Activated naive CD8-positive, alpha-beta T cell treated with anti-CD3 and anti-CD28 coated beads, Interleukin-2, amount 50 U/mL, for 16 hours (primary cell): ENCODE measurements around the gene TMEM201.

Experiments
- DNase-seq: peaks from one replicate; pipeline ENCODE4 v3.0.0-alpha.2; 2020; ENCODE audit warnings: low read depth, low spot score

Gene TMEM201

DNA sequence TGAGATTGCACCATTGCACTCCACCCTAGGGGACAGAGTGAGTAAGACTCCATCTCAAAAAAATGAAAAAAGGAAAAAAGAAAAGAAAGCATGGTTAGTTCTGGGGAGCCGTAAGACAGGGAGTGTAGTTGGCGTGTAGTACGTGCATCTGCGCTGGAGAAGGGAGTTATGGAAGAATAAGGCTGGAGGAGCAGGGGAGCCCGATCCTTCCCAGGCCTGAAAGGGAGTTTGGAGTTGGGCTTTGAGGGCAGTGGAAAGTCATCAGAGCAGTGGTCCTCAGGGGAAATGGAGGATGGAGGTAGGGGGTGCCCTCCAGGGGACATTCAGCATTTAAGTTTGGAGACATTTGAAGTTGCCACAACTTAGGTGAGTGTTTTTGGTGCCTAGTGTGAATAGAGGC is 11.3 kb upstream of the TMEM201 start:
- DNase-seq: no peak

DNA sequence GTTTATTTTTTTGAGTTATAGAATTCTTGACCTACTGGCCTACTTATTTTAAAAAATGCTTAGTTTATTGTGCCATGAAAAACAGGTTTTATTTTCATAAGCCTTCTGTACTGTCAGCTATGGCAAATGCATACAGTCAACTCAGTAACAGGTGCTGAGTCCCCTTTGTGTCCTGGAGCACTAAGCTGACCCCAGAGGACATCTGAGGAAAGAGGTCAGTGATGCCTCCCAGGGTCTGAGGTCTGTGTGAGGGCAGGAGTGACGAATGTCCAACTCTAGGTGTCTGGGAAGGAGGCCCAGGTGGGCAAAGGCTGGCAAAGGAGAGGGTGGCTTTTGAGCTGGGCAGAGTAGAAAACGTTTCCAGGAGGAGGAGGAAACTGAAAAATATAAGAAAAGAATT is 7.8 kb upstream of the TMEM201 start:
- DNase-seq: no peak

DNA sequence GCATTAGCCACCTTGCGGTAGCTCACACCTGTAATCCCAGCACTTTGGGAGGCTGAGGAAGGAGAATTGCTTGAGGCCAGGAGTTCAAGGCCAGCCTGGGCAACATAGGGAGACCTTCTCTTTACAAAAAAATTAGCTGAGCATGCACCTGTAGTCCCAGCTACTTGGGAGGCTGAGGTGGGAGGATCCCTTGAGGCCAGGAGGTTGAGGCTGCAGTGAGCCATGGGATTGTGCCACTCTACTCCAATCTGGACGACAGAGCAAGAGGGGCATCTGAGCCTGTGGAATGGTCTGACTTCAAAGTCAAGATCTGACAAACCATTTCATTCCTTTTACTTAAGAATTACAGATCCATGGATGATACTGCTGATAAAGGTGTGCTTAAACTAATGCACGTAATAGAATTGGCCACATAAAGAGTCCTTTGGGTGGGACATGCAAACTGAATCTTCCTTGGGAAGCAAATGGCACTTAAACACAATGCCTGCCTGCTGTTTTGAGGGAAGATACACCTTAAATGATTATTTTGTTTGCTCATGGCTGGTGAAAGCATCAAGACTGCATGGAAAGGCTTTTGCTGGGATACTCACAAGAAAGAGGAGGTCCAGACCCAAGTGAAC is 2.5 kb upstream of the TMEM201 start:
- no peak for DNase-seq

DNA sequence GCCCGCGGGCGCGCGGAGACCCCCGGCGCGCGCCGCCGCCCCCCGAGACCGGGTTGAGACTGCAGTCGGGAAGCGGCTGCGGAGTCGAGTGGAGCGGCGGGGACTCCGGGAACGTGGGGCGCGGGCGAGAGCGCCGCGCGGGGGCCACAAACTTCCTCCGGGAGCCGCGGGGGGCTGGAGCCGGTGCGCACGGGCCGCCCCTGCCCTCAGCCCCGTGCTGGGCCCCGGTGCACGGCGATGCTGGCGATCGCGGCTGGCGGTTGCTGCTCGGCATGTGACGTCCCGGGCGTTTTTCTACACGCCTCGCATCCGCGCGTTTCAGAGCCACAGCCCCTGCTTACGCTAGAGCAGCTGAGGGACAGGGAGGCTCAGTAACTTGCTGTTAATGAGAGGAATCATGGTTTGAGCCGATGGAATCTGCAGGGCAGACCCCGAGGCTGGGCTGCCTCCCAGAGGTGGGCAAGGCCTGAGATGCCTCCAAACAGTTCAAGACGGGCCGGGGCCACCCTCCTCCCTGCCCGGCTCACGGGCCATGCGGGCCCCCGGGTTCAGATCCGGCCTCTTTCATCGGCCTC is 520 bp downstream of the TMEM201 start:
- no peak for DNase-seq

DNA sequence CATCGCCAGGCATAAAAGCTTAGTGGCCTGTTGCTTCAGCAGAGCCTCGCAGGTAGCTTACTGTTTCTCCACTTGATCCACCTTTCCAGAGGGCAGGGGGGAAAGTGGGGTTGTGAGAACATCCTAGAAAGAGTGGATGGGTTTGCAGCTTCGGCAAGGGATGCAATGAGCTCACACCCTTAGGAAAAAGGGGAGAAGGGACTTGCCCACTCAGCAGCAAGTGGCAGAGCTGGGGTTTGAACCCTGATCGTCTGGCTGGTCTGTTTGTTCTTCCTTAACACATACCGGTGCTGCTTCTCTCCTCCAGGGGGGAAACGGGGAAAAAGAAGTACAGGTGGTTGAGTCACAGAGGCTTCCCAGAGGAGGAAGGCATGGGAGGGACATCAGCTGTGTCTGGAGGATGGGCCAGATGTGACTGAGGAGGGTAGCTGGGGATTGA is 1.0 kb downstream of the TMEM201 start:
- no peak for DNase-seq

DNA sequence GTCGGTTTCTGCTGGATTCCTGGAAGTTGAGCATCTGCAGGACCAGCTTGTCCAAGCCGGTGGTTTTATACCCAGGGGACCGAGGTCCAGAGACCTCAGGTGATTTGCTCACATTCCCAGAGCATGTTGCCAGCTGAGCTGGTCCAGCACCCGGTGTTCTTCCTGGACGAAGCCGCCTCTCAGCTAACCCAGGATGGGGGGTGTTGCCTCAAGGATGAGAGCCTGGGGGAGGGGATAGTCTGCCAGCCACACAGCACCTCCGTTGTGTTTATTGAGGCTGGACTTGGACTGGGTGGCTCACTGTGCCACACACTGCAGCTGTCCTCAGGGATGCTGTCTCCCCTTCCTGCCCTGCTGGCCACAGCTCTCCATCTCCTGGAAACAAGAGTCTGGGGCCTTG is 1.5 kb downstream of the TMEM201 start:
- DNase-seq: no peak

DNA sequence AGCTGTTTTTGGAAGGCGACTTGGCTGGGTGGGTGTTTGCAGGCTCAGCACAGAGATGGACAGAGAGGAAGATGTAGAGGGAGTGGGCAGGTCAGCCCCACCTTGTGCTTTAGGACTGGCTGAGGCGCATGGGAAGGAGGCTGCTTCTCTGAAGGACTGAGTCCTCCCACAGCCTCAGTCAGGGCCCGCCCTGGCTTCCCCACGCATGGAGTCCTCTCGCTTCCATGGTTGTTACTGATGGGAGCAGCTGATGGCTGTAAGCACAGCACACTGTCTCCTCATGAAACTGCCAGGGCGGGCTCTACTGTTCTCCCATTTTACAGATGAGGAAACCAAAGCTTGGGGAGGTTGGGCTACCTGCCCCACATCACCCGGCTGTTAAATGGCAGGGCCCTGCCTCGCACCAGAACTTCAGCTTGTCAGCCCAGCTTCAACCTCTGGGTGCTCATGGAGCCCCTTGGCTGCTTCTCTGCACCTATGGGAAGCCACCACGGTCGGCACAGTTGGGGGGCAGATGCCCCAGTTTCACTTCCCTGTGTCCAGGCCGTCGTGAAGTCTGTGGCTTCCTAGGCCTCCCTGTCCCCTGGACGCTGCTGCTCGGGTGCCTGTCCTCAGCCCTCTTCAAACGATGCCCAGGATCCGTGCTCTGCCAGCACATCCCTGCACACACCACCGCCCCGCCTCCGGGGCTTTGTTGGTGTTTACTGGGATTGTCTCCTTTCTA is 2.4 kb downstream of the TMEM201 start:
- no peak for DNase-seq

DNA sequence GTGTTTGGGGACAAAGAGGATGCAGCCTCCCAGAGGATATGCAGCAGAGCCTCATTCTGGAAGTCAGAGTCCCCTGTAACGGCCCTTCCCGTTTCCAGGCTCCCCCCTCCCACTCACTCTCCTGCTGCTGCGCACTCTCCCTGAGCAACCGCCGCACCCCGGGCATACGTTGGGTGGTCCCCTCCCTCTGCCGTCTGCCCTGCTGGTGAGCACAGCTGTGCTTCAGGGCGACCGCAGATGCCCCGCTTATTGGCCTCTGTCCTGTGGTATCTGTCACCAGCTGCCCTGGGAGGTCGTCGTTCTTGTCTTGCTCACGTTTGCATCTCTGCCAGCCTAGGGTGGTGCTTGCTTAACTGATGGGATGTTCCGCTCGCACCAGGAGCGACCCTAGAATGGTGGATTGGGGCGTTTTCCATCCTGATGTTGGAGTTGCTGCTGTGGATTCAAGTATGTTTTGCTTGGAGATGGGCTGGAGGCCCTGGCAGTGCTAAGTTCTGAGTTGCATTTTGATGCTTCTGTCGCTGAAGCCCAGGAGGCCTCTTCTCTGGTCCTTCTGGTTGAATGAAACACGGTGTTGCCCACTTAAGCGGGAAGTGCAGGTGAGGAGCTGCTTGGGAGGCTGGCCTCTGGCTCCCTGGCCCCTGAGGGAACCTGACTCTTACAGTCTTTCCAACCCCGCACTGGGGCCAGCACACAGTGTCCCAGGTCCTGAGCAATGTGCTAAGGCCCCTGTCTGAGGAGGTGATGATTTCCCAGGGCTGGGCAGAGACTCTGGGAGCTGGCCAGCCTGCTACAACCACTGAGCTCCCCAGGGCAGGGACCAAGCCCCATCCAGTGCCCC is 3.2 kb downstream of the TMEM201 start:
- no peak for DNase-seq

DNA sequence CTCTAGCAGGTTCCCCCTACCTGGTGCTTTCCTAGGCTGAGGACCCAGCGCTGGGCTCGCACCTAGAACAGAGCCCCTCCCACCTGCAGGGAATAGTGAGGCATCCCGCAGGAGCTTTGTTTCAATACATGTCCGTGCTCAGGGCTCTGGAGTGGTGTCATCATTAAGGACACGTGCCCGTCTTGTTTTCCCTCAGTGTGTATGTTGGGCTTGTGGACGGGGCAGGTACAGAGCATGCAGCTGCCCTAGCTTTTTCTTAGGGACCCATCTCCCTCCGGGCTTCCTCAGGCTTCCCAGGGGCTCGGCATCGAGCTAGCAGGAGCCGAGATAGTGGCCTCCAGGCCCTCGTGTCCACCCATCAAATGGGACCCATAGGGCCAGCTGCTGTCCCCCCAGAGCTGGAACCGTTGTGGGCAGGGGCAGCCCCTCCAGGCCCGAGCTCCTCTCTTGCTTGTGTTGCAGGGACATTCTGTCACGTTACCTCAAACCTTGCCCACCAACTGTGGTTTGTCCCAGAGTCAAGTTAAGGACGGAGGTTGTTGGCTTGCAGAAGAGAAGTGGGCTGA is 3.9 kb downstream of the TMEM201 start:
- no peak for DNase-seq

DNA sequence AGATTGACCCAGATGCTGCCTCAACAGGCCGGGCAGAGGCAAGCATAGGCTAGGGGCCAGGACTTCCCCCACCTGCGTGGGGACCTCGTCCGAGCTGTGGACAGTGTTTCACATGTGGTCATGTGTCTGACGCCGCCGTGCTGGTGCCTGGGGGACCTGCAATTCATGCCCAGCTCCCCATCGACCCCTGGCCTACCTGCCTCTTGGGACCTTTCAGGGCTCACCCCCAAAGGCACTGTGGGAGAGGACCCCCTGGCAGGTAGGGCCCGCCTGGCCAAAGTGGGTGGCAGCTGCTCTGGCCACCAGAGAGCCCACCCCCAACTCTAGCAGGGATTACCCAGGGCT is 4.4 kb downstream of the TMEM201 start:
- no peak for DNase-seq

DNA sequence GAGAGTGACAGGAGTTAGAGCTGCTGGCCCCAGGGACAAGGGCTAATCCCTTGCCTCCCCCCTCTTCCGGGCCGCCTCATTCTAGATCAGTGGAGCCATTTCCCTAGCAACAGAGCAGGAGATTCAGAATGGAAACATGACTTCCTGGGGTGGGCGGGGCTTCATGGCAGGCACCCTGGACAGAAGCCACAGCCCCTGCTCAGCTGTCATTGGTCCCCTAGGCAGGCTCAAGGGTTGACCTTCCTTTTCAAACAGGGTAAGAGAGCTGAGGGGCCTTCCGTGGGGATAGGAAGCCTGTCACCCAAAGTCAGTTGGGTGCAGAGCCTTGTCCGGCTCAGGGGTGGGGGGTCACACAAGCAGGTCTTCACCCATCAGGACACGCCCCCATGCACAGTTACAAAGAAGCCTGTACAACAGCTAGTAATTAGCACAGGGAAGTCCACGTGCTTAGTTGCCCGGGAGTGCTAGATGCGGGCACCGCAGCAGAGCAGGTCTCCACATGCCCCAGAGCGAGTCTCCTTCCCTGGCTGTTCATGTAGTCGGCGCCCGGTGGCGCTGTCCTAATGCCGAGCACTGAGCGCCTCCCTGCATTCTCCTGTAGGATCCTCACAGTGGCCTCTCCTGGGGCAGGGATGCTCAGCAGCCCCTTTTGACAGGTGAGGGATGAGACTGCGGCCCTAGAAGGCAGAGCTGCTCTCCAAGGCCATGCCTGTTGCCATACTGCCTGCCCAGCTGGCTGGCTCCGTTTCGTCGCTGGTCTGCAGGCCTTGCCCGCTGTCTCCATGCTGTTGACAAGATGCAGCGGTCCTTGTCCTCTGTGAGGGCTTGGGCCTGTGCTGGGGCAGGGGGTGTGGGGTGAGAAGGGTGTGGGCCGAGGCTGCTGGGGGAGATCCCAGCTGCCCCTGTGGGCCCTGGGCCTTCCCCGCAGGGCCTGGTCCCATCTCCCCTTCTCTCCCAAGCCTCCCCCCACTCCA is 5.1 kb downstream of the TMEM201 start:
- no peak for DNase-seq

DNA sequence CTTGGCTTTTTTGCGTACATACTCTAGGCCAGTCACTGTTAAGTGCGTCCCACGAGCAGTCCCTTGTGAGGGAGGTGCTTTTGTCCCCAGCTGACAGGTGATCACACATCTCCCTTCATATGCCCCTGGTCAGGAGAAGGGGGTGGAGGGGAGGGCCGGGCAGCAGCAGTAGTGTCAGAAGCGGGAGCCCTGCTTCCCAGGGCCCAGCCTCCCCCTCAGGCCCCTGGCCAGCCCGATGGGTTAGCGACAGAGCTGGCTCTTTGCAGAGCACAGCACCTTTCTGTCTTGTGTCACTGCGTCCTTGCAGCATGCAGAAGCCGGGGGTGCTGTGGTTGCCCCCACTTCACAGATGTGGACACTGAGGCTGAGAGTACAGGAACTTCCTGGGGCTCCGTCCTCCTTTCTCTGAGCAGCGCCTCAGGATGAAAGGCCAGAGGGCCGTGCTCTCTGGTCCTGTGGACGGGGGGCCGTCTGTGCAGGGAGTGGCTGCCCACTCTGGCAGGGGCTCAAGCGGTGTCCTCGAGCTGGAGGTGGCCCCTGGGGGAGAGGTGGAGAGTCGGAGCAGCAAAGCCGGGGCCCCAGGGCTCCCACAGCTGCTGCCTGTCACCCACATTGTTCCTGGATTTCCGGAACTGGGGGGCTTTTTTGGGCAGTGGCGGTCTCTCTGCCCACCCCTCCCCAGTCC is 5.9 kb downstream of the TMEM201 start:
- no peak for DNase-seq

DNA sequence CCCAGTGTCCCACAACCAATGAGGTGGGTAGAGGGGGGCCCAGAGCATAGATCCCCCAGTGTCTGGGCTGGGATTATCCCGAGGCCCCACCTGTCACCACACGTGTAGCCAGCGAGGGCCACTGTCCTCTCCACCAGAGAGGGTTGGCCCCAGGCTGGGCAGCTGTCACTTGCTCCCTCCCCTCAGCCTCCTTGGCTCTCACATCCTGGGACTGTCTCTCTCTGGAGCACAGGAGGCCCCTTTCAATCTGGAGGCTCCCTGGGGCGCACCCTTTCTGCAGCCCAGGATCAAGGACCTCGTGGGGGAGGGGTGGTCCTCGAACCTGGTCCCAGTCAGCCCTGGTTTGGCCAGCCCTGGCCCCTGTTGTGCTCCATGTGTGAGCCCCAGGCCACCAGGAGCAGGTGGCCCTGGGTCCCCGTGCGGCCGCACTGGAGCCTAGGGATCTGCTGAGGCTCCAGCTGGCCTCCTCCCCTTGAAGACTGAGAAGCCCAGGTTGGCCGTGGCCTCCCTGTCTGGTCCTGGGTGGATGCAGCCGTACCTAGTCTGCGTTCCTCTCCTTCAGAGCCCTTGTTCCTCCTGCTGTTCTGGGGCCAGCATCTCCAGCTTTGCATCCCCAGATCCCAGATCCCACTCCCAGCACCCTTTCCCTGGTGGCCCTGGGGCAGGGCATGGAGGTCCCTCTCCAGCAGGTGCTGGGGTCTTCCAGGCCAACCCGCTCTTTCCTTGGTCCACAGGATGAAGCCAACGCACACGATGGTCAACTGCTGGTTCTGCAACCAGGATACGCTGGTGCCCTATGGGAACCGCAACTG is 6.7 kb downstream of the TMEM201 start:
- no peak for DNase-seq

DNA sequence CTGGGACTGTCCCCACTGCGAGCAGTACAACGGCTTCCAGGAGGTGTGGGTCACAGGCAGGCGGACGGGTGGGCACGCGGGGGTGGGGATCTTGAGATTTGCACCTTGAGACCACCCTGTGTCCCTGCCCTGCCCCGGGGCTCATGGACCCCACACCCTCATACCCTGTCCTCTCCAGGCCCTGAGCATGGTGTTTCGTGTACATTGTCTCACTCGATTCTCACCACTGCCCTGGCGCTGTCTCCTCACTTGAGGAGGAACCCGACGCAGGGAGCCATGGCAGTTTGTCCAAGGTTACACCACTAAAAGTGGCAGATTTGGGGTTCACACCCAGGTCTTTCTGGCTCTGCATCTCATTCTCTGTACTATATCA is 7.2 kb downstream of the TMEM201 start:
- DNase-seq: no peak

DNA sequence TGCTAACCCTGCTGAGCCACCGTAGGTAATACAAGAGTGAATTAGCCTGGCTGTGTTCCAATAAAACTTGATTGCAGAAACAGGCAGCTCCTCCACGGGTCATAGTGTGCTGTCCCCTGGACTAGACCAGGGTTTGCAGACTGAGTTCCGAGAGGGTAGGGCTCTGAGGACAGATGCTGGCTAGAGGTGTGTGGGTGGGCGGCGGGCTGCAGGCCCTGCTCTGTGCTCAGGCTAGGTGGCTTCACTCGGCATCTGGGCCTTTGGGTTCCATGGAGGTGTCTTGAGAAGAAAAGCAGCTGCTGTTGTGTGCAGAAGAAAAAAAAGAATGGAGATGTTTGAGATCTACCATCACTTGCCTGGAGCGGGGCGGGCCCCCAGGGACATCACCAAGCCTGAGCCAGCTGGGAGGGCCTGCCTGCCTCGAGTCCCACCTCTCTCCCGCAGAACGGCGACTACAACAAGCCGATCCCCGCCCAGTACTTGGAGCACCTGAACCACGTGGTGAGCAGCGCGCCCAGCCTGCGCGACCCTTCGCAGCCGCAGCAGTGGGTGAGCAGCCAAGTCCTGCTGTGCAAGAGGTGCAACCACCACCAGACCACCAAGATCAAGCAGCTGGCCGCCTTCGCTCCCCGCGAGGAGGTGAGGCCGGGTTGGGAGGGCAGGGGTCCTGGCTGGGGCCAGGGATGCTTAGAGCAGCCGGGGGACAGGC is 7.9 kb downstream of the TMEM201 start:
- no peak for DNase-seq

DNA sequence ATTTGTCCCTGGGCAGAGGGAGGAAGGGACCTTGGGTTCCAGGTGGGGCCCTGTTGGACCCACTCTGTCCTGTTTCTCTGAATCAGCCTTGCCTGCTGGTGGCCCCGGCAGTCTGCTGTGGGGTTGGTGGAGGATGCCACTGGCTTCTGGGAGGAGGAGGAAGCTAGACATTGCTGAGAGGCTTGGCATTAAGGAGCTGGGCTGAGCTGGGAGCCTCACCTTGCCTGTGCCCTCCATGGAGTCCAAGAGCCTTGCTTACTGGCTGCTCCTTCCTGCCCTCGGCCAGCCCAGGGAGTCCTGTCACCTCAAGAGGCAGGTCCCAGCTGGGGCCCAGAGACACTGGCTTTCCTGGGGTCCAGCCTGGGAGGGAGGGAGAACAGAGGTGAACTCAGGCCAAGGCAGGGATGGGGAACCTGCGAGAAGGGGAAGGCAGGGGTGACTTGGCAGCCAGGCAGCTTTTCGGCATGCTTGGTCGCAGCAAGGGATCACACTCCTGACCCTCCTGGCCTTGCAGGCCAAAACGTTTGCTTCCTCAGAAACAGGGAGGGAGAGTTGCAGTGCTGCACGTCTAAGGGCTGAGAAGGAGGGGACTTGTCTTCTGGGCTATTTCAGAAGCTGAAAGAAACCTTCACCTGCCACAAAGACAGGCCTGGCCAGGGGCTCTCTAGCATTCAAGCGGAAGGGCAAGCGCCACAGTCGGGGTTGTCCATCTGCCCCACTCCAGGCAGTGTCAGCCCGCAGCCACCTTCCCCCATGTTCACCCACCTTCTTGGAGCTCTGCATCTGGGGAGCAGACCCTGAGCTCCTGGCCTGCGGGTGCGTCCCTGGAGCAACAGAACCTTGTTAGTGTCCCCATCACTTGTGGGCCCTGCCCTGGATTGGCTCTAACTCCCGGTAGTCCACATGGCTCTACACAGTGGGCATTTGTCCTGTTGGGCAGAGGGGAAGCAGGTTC is 8.9 kb downstream of the TMEM201 start:
- DNase-seq: no peak

DNA sequence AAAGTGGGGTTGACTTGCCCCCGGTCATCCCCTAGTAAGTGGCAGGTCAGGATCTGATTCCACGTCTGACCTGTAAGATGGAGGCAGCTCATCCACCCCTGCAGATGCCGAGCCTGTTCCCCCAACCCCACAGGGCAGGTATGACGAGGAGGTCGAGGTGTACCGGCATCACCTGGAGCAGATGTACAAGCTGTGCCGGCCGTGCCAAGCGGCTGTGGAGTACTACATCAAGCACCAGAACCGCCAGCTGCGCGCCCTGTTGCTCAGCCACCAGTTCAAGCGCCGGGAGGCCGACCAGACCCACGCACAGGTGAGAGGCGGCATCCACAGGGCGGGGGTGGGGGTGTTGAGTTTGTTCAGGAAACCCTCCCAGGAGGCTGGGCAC is 9.6 kb downstream of the TMEM201 start:
- DNase-seq: no peak

DNA sequence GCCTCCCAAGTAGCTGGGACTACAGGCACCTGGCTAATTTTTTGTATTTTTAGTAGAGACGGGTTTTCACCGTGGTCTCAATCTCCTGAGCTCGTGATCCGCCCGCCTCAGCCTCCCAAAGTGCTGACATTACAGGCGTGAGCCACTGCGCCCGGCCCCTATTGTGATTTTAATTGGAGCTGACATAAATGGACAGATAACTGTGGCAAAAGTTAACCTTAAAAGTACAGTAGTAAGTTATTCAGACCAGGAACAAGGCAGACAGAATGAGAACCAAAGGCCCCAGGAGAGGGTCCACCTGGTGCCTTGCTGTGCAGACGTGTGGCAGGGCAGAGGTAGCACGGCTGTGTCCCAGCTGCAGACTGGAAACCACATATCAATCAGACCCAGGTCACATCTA is 11.0 kb downstream of the TMEM201 start:
- no peak for DNase-seq
